IPS-18c (cell line): ENCODE measurements around the gene IPO13.

Experiments
- H3K4me3 ChIP-seq: 2 replicates; pipeline ENCODE4 v1.7.0; 2013; ENCODE audit warnings: low read depth, mild to moderate bottlenecking, low read length, moderate library complexity; ENCODE audit not compliant: insufficient read depth
- H3K9me3 ChIP-seq: one replicate; pipeline ENCODE4 v1.6.1; 2013; ENCODE audit warnings: mild to moderate bottlenecking, low read length, moderate library complexity; ENCODE audit not compliant: control insufficient read depth, insufficient read depth

Gene IPO13

DNA sequence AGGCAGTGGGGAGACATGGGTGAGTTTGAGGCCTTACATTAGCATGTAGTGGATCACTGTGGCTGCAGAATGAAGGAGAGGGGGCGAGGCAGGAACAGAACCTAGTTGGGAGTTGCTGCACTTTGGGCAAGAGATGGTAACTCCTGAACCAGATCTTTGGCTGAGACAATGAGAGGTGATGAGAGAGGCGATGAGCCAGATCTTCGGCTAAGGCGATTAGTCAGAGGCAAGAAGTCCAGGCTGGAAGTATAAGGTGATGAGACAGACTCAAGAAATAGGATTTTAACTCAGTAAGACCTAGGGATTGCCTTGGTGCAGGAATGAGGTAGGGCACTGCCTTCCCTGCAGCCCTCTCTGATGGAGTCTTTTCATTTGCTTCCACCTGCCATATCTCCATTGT, 22.2 kb upstream of the IPO13 start:
- H3K4me3 ChIP-seq, result no peak overlapping the region
- H3K9me3 ChIP-seq, result no peaks in the 10 kb centered on the region

DNA sequence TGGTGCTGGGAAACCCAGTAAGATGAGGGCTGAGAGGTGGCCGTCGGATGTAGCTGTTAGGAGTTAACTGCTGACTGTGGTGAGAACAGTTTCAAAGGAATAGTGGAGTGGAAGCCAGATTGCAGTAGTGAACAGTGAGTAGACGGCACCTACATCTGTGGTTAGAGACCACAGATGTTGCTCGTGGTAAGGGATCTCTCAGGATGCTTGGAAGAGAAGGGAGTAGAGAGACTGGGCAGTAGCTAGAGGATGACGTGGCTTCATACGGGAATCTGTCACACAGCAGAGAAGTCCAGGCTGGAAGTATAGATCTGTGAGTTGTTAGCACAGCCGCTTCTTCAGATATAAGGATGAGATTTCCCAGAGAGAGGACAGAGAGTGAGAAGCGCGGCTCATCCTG, 20.9 kb upstream of the IPO13 start:
- no peak overlapping the region for H3K4me3 ChIP-seq

DNA sequence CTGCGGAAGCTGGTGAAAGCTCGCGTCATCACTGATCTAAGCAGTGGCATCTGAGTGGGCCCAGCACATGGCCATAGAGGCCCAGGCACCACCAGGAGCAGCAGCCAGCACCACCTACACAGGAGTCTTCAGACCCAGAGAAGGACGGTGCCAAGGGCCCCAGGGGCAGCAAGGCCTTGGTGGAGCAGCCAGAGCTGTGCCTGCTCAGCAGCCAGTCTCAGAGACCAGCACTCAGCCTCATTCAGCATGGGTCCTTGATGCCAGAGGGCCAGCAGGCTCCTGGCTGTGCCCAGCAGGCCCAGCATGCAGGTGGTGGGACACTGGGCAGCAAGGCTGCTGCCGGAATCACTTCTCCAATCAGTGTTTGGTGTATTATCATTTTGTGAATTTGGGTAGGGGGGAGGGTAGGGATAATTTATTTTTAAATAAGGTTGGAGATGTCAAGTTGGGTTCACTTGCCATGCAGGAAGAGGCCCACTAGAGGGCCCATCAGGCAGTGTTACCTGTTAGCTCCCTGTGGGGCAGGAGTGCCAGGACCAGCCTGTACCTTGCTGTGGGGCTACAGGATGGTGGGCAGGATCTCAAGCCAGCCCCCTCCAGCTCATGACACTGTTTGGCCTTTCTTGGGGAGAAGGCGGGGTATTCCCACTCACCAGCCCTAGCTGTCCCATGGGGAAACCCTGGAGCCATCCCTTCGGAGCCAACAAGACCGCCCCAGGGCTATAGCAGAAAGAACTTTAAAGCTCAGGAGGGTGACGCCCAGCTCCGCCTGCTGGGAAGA, 16.4 kb upstream of the IPO13 start:
- Histone ChIP-seq H3K4me3 (no peak overlapping the region), H3K9me3 (no peaks in the 10 kb centered on the region)

More for the DNA sequence above, 20.9 kb upstream of the IPO13 start:
- H3K9me3 ChIP-seq, result no peaks in the 10 kb centered on the region

- Histone ChIP-seq H3K4me3 (no peak overlapping the region), H3K9me3 (no peaks in the 10 kb centered on the region)
These were observed 15.8 kb upstream of the IPO13 start for GRCh38 chr1:43930949-43931275.

DNA sequence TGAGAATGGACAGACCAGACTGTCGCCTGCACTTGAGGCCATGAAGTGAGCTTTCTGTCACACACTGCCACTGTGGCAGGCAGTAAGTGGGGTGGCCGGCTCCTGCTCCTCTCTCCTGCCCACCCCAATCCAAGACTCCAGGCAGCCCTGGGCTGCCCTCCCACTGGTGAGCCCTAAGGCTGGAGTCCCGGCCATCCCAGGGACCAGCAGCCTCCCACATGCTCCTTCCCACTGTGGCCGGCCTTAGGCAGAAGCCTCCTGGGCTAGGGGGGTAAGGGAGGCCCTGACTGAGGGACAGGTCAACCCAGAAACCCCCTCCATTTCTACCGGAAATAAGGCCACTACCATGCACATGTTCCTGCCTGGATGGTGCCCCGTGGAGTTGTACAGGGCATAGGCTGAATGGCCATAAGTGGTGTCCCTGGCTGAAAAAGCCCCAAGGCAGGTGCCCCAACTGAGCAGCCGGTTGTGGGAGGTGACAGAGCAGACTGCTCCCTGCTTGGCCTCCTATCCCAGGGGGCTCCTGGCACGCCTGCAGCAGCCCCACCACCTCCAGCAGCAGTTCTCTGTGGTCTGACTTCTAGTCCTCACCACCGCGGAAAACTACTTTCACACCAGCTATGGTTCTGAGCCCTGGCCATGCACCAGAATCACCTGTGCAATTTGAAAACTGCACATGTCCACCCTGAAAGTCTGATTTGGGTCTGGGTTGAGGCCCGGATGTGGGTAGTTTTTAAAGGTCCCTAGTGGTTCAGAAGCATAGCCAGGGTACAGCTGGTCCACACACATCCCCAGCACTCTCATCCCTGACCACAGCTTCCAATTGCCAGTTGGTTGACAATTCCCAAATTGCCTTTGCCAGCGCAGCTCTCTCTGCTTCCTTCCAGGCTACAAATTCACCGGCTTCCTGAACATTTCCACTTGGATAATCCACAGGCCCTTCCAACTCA, 14.8 kb upstream of the IPO13 start:
- no peak overlapping the region for H3K4me3 ChIP-seq

DNA sequence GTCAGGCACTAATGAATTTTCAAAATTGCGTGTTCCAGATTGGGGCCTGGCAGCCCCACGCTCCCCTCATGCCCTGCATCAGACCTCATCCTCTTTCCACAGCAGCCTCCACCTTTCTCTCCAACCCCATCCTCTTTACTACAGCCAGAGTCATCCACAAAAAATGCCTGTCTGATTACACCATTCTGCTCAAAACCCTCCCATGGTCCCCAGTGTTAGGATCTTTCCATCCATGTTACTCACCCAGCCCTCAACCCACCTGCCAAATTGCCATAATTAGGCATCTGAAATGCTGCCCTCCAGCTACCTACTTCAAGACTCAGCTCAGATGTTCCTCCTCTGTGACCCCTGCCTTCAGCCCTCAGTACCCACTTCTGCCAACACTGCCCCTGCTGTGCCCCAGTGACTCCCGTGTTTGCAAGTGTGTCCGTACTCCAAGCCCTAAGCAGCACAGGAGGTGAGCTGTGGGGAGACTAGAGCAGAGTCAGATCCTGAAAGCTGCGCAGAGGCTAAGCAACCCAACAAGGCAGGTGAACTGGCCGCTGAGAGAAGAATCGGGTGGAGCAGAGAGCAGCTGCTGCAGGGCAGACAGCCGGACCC, 13.9 kb upstream of the IPO13 start:
- H3K9me3 ChIP-seq, result no peaks in the 10 kb centered on the region
- peak overlapping the region; percentile 80 for H3K4me3 ChIP-seq

More for the DNA sequence above, 14.8 kb upstream of the IPO13 start:
- no peaks in the 10 kb centered on the region for H3K9me3 ChIP-seq

- Histone ChIP-seq H3K4me3 (peak within 1 kb of the TSS; percentile 80), H3K9me3 (no peaks in the 10 kb centered on the region)
These were observed 13.2 kb upstream of the IPO13 start, which contains the start of gene ARTN for GRCh38 chr1:43933386-43934100. Gene ARTN, plus strand, starts transcription at chr1:43933801. Its CDS starts 1,856 bp downstream, at chr1:43935657.

DNA sequence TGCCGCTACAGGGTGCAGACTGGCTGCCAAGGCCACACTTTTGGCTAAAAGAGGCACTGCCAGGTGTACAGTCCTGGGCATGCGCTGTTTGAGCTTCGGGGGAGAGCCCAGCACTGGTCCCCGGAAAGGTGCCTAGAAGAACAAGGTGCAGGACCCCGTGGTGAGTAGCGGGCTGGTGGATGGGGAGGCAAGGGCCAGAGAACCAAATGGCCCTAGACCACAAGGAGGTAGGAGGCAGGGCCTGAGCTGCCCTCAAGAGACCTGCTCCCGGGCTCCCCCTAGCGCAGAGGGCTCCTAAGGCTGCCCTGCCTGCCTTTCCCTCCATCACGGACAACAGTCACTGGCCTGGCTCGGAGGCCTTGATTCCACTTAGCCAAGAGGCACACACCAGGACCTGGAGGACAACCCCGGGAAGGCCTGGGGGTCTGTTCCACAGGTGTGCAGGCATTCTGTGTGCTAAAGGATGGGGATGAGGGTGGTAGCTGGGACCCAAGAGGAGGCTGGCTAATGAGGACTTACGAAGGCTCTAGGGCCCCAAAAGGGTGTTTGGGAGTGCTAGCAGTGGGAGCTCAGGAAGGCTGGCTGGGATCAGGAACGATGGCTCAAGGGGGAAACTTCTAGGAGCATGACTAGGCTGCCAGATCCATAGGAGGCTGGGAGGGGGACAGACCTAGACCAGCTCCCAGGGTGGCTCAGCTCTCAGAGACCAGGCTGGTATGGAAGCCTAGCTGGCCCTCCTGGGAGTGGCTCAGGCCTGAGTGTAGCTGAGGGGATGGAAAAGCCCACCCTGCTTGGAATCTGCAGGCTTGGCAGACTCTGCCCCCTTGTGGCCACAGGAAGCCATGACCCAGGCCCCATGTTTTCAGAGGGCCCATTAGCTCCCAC, 12.4 kb upstream of the IPO13 start:
- H3K4me3 ChIP-seq, result peak overlapping the region; percentile 80
- H3K9me3 ChIP-seq, result no peaks in the 10 kb centered on the region

DNA sequence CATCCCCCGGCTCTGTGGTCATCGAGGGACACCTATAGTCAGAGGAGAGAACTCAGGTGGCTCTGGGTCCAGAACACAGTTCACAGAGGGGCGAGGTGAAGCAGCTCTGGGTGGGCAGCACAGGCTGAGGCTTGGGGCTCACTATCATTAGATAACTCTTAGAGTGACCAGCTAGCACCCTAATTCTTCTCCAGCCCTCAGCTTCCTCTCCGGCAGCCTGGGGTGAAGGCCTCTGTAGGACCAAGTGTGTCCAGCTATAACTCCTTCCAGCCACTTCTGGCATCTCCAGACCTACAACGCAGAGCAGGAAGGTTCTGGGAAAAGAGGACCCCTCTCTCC, 11.8 kb upstream of the IPO13 start:
- Histone ChIP-seq H3K9me3 (no peaks in the 10 kb centered on the region), H3K4me3 (no peak overlapping the region)

- H3K9me3 ChIP-seq, result no peaks in the 10 kb centered on the region
- peak overlapping the region; percentile 49 for H3K4me3 ChIP-seq
These were observed 10.9 kb upstream of the IPO13 start for GRCh38 chr1:43935711-43936427.

- Histone ChIP-seq H3K9me3 (no peaks in the 10 kb centered on the region), H3K4me3 (peak overlapping the region; percentile 63)
These were observed 10.2 kb upstream of the IPO13 start for GRCh38 chr1:43936431-43937151.

- Histone ChIP-seq H3K4me3 (no peak overlapping the region), H3K9me3 (no peaks in the 10 kb centered on the region)
These were observed 9.4 kb upstream of the IPO13 start for GRCh38 chr1:43937179-43937865.

- Histone ChIP-seq H3K9me3 (no peaks in the 10 kb centered on the region), H3K4me3 (no peak overlapping the region)
These were observed 8.4 kb upstream of the IPO13 start for GRCh38 chr1:43938383-43938782.

GRCh38 chr1:43938892-43939587, 7.7 kb upstream of the IPO13 start:
- Histone ChIP-seq H3K4me3 (0 out of 2 replicates have a peak overlapping the region, but pooled peaks have one; percentile 20), H3K9me3 (no peaks in the 10 kb centered on the region)
